Esophagus (tissue), 2 donors: ENCODE results near the gene KLK12. TPM values are rescaled to one million over a fixed set of nuclear protein-coding genes. Genes with fewer than 3 reads are reported as not detected.
A peak's percentile ranks its signal among the peaks of the same experiment; 100 is the strongest.
"Not testable (repeated sequence)": the region's sequence is repeated elsewhere in the genome, so short reads cannot be mapped to it uniquely, and the experiment has no call there.

Source experiments
- H3K27ac ChIP-seq, 2 donors: one replicate each; pipeline ENCODE4 v1.5.1; 2013; ENCODE audit warnings: low read depth in 2 of 2, mild to moderate bottlenecking in 2 of 2, inconsistent platforms in 1 of 2, low read length in 1 of 2, moderate library complexity in 1 of 2
- H3K27me3 ChIP-seq, 2 donors: one replicate each; pipeline ENCODE4 v1.6.1; 2013; ENCODE audit warnings: low read length in 2 of 2, control low read depth in 1 of 2, mild to moderate bottlenecking in 1 of 2; ENCODE audit not compliant: insufficient read depth in 2 of 2, control insufficient read depth in 1 of 2
- H3K36me3 ChIP-seq, 2 donors: one replicate each; pipeline ENCODE4 v1.6.1; 2013; ENCODE audit warnings: low read length in 1 of 2; ENCODE audit not compliant: control insufficient read depth in 2 of 2, insufficient read depth in 2 of 2
- H3K4me1 ChIP-seq, 2 donors: one replicate each; pipeline ENCODE4 v1.6.1; 2013; ENCODE audit warnings: low read length in 1 of 2; ENCODE audit not compliant: control insufficient read depth in 2 of 2, insufficient read depth in 2 of 2
- H3K4me3 ChIP-seq, 2 donors: one replicate each; pipeline ENCODE4 v1.5.1; 2013; ENCODE audit warnings: low read length in 2 of 2, mild to moderate bottlenecking in 2 of 2, low read depth in 1 of 2, moderate library complexity in 1 of 2
- H3K9me3 ChIP-seq, 2 donors: one replicate each; pipeline ENCODE4 v1.6.1; 2013; ENCODE audit warnings: mild to moderate bottlenecking in 2 of 2, low read depth in 1 of 2, low read length in 1 of 2, moderate library complexity in 1 of 2; ENCODE audit not compliant: control insufficient read depth in 2 of 2, insufficient read depth in 1 of 2
- WGBS, 2 donors: extraction: QIAGEN DNeasy Blood & Tissue Kit; methylation state at CpG; one replicate each; pipeline ENCODE4 v1.1.7; 2013; 5-methylcytosine and 5-hydroxymethylcytosine counted together
- polyA plus RNA-seq, 2 donors: library from polyadenylated mRNA; stranded (reverse); fragments of 200-250 nt; gene quantifications; one replicate each; pipeline ENCODE4 v1.2.3, GENCODE V29; 2013
- donor health status: healthy with polysubstance abuse.
- donor health status: Bipolar disorder and iron deficiency.

Gene KLK12
- polyA plus RNA-seq, 2 donors = 12.4 to 427 TPM

GRCh38 chr19:51000426-51000825 is 34.4 kb downstream of the KLK12 start:
- no peaks in the 10 kb centered on the region for H3K27me3 ChIP-seq
- H3K27ac ChIP-seq = peak overlapping the region in 1 of 2 donors; percentile 91
- 77 to 79% methylated on average over 10 of the region's 10 CpGs for WGBS, 2 donors
- no peaks in the 10 kb centered on the region for H3K4me1 ChIP-seq
- peak overlapping the region; percentile 53 to 61 for H3K4me3 ChIP-seq
- no peaks in the 10 kb centered on the region for H3K36me3 ChIP-seq
- H3K9me3 ChIP-seq = no peaks in the 10 kb centered on the region

GRCh38 chr19:50998686-50999085 is 36.1 kb downstream of the KLK12 start:
- WGBS, 2 donors = 61 to 70% methylated on average over 4 of the region's 4 CpGs
- no peaks in the 10 kb centered on the region for H3K9me3 ChIP-seq
- no peaks in the 10 kb centered on the region for H3K4me1 ChIP-seq
- H3K27ac ChIP-seq = peak overlapping the region in 1 of 2 donors; percentile 34
- no peaks in the 10 kb centered on the region for H3K27me3 ChIP-seq
- no peak overlapping the region for H3K4me3 ChIP-seq
- H3K36me3 ChIP-seq = no peaks in the 10 kb centered on the region

DNA sequence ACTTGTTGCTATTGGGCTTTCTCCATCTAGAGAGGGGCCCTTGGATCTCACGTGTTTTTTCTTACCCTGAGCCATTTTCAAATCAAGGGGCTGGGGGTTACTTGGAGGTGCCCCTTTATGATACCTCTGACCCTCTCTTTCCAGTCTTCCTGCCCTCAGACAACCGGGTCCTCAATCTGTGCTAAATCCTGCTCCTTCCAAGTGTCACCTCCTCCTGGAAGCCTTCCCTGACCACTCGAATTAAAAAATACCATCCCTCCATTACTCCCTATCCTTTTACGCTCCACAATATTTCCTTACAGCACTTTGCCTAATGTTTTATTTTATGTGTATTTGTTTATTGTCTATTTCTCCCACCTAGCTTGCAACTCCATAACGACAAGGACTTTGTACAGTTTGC is 36.7 kb downstream of the KLK12 start:
- 64 to 72% methylated on average over 5 of the region's 5 CpGs for WGBS, 2 donors
- Histone ChIP-seq H3K36me3 (no peaks in the 10 kb centered on the region), H3K27me3 (no peaks in the 10 kb centered on the region), H3K9me3 (no peaks in the 10 kb centered on the region), H3K4me3 (no peak overlapping the region), H3K4me1 (no peaks in the 10 kb centered on the region), H3K27ac (no peak overlapping the region)

DNA sequence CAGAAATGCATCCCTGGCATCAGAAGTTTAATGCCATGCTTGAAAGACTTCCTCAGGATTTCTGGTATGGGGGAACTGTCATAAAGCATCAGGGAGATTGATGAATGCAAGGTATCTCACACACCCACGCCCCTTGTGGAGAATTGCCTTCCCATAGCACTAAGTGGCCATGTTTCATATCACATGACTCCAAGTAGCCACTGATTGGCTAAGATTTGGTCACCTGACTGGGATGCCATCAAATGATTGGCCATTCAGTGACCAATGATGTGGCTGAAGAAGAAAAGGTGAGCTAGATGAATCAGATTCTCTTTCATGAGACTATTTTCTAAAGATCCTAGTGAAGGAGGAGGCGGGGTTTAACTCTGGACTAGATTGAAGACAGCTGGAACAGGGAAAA is 40.7 kb downstream of the KLK12 start:
- no peaks in the 10 kb centered on the region for H3K36me3 ChIP-seq
- no peaks in the 10 kb centered on the region for H3K27me3 ChIP-seq
- no peak overlapping the region for H3K4me3 ChIP-seq
- no peaks in the 10 kb centered on the region for H3K4me1 ChIP-seq
- no peaks in the 10 kb centered on the region for H3K9me3 ChIP-seq
- WGBS, 2 donors = 73 to 81% methylated on average over 2 of the region's 2 CpGs
- H3K27ac ChIP-seq = no peak overlapping the region

GRCh38 chr19:50992666-50993035 is 42.2 kb downstream of the KLK12 start:
- WGBS, 2 donors = 37 to 48% methylated on average over 2 of the region's 2 CpGs

DNA sequence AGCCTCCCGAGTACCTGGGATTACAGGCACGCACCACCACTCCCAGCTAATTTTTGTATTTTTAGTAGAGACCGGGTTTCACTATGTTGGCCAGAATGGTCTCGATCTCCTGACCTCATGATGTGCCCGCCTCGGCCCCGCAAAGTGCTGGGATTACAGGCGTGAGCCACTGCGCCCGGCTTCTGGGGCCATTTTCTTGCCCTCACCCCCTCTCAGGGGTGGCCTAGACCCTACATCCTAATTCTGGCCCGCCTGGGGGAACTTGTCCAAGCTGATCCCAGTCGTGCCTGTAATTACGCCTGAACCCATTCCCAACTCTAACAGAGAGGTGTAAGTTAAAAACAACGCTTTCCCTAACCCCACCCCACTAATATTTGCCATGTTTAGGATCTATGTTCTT is 50.4 kb downstream of the KLK12 start:
- not testable (repeated sequence) for H3K27ac ChIP-seq, H3K4me1 ChIP-seq, H3K36me3 ChIP-seq, H3K9me3 ChIP-seq, H3K27me3 ChIP-seq, H3K4me3 ChIP-seq
- 80 to 82% methylated on average over 14 of the region's 14 CpGs for WGBS, 2 donors

More at GRCh38 chr19:50992666-50993035, 42.2 kb downstream of the KLK12 start:
- Histone ChIP-seq H3K9me3 (no peaks in the 10 kb centered on the region), H3K27ac (peak overlapping the region; percentile 30 to 44), H3K36me3 (no peaks in the 10 kb centered on the region), H3K4me1 (no peaks in the 10 kb centered on the region), H3K4me3 (no peak overlapping the region), H3K27me3 (no peaks in the 10 kb centered on the region)

DNA sequence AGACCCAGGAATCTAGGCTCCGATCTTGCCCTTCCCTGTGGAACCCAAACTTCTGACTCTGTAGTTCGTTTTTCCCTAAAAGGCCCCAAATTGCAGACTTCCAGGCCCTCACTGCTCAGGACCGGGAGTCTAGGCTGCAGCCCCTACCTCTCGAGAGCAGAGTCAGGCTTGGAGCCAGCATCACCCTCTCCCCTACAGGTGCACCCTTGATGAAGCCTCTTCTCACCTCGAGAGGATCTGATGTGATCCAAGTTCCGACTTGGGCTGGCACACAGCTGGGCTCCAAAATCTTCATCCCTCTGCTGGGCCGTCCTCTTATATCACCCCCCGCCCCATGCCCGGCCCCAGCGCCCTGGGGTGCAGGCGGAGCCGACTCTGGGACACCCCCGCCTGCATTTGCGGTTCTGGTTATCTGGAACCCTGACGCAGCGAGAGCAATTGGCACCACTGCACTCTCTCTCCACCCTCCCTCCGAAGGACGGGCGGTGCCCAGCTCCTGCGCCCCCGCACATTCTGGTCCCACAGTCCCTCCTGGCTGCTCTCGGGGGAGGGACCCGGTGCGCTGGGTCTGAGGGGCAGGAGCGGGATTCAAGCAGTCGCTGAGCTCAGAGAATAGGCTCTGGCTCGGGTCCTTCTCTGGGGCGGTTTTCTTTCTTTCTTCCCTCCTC is 51.0 kb downstream of the KLK12 start, which contains the start of gene KLK7:
Gene KLK7, minus strand, starts transcription at position 293 of the 668 bp plus-strand sequence. CDS start 1,518 bp downstream, outside the sequence.
- H3K4me3 ChIP-seq = peak within 1 kb of the TSS; percentile 19 to 39
- peak within 1 kb of the TSS in 1 of 2 donors; percentile 36 for H3K27ac ChIP-seq
- no peaks in the 10 kb centered on the region for H3K9me3 ChIP-seq
- H3K27me3 ChIP-seq = no peaks in the 10 kb centered on the region
- 11 to 14% methylated on average over 28 of the region's 28 CpGs for WGBS, 2 donors
- no peaks in the 10 kb centered on the region for H3K36me3 ChIP-seq
- peaks cover 2 to 7% of the 10 kb centered on the region in 2 donors for H3K4me1 ChIP-seq

GRCh38 chr19:50982186-50982585 is 52.6 kb downstream of the KLK12 start:
- 77 to 86% methylated on average over 4 of the region's 4 CpGs for WGBS, 2 donors
- Histone ChIP-seq H3K36me3 (no peaks in the 10 kb centered on the region), H3K9me3 (no peaks in the 10 kb centered on the region), H3K4me1 (peaks cover 2 to 10% of the 10 kb centered on the region in 2 donors), H3K4me3 (peak overlapping the region in 1 of 2 donors; percentile 25), H3K27ac (no peak overlapping the region), H3K27me3 (no peaks in the 10 kb centered on the region)

- peak overlapping the region; percentile 10 to 25 for H3K4me3 ChIP-seq
- H3K27ac ChIP-seq = no peak overlapping the region
- peaks cover 2 to 10% of the 10 kb centered on the region in 2 donors for H3K4me1 ChIP-seq
- no peaks in the 10 kb centered on the region for H3K27me3 ChIP-seq
- WGBS, 2 donors = 47 to 71% methylated on average over 11 of the region's 11 CpGs
- H3K9me3 ChIP-seq = no peaks in the 10 kb centered on the region
- no peaks in the 10 kb centered on the region for H3K36me3 ChIP-seq
Measured at GRCh38 chr19:50981587-50982146, 53.1 kb downstream of the KLK12 start.

DNA sequence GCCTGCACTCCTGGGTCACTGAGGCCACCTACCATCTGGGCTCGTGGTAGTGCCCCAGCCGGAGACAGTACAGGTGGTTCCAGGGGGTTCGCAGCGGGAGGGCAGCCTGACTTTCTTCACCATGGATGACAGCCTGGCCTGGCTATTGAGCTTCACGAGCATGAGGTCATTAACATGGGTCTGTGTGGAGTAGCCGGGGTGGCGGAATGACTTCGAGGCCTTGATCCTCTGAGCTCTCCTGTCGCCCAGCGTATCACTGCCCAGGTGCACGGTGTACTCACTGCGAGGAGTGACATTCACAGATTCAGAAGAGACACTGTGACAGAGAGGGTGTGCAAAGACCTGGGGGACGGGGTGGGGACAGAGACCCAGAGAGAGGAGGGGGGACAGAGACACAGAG is 54.6 kb downstream of the KLK12 start:
- H3K27me3 ChIP-seq = no peaks in the 10 kb centered on the region
- H3K36me3 ChIP-seq = no peaks in the 10 kb centered on the region
- H3K4me3 ChIP-seq = no peak overlapping the region
- H3K4me1 ChIP-seq = peaks cover 2 to 15% of the 10 kb centered on the region in 2 donors
- H3K27ac ChIP-seq = no peak overlapping the region
- no peaks in the 10 kb centered on the region for H3K9me3 ChIP-seq
- WGBS, 2 donors = 67 to 71% methylated on average over 13 of the region's 13 CpGs
